K562 (cell line): ENCODE measurements around the gene GAK. TPM values are rescaled to one million over a fixed set of nuclear protein-coding genes. Genes with fewer than 3 reads are reported as not detected.

ENCODE experiments used
- ATAC-seq: fragments of 200-7000 bp; cut with Tn5 transposase; 3 replicates; pipeline ENCODE4 v1.9.1; 2020; ENCODE audit warnings: moderate library complexity
- BruUV-seq: library from RNA; stranded (reverse); fragments of 400-500 nt; replicated peaks from 2 replicates; lab custom pipeline; 2021; lab: Mats Ljungman, UMichigan
- CTCF ChIA-PET: fragments of 300-600 bp; formaldehyde crosslinking; extraction: SDS; loops from one replicate; lab custom pipeline; 2021; ENCODE audit warnings: low intra/inter-chr PET ratio; lab: Yijun Ruan, JAX
- POLR2A ChIA-PET: fragments of 300-600, 350-650 bp; sonication (Branson Sonifier 250); formaldehyde crosslinking; extraction: SDS; loops from one replicate; lab custom pipeline; 2021; ENCODE audit warnings: antibody characterized with exemption, inconsistent platforms; lab: Yijun Ruan, JAX
- DNase-seq, 4 experiments: peaks; one replicate each; pipeline versions ENCODE4 v3.0.0 to v3.0.0-alpha.2; 2011 to 2018; ENCODE audit warnings: low spot score in 3 of 4, mixed read lengths in 3 of 4; ENCODE audit errors: extremely low read depth in 1 of 4
- FAIRE-seq: peaks from 2 replicates; lab custom pipeline; 2011; peaks lifted over from hg19 to GRCh38; lab: Jason Lieb, UNC
- H2AFZ ChIP-seq: 2 replicates; pipeline ENCODE4 v1.6.0; 2011; ENCODE audit warnings: low read depth, low read length, control low read depth, inconsistent platforms
- H3K27ac ChIP-seq: fragments of 200-600 bp; 3 replicates; pipeline ENCODE4 v1.8.0; 2011; ENCODE audit warnings: low read depth, mild to moderate bottlenecking, control low read depth, inconsistent platforms, low read length, moderate library complexity, mixed read lengths; ENCODE audit errors: extremely low read depth
- H3K27me3 ChIP-seq, 2 experiments: fragments of 300-600 bp in 1 of 2; 2 replicates in 1 of 2; 3 replicates in 1 of 2; pipeline versions ENCODE4 v1.6.0 to v1.8.0; 2011; ENCODE audit warnings: inconsistent platforms in 2 of 2, low read length in 2 of 2, mild to moderate bottlenecking in 1 of 2, mixed read lengths in 1 of 2, moderate library complexity in 1 of 2; ENCODE audit not compliant: control insufficient read depth in 2 of 2, insufficient read depth in 2 of 2
- H3K36me3 ChIP-seq: fragments of 300-600 bp; 3 replicates; pipeline ENCODE4 v1.8.0; 2011; ENCODE audit warnings: mild to moderate bottlenecking, low read length, inconsistent platforms; ENCODE audit not compliant: control insufficient read depth, insufficient read depth
- H3K4me1 ChIP-seq, 2 experiments: fragments of 200-600 bp in 1 of 2; replicated peaks in 1 of 2; 2 replicates in 1 of 2; 3 replicates in 1 of 2; pipeline versions ENCODE4 v1.5.1 to v1.8.0; 2011; ENCODE audit warnings: inconsistent platforms in 2 of 2, low read length in 2 of 2, mild to moderate bottlenecking in 1 of 2, mixed read lengths in 1 of 2, moderate library complexity in 1 of 2; ENCODE audit not compliant: control insufficient read depth in 2 of 2, insufficient read depth in 2 of 2
- H3K4me2 ChIP-seq: 2 replicates; pipeline ENCODE4 v1.6.1; 2011; ENCODE audit warnings: low read length, control low read depth, inconsistent platforms, mixed read lengths; ENCODE audit not compliant: insufficient read depth
- H3K4me3 ChIP-seq: fragments of 200-600 bp; sonication (generic), shearing (Covaris generic); 2 replicates; pipeline ENCODE4 v1.5.1; 2016; ENCODE audit warnings: control low read depth, inconsistent platforms
- H3K79me2 ChIP-seq: fragments of 200-600 bp; 3 replicates; pipeline ENCODE4 v1.8.0; 2011; ENCODE audit warnings: low read length, inconsistent platforms; ENCODE audit not compliant: control insufficient read depth, insufficient read depth
- H3K9ac ChIP-seq, 2 experiments: 2 replicates each; pipeline versions ENCODE4 v1.6.0 to v1.6.1; 2011; ENCODE audit warnings: low read depth in 2 of 2, low read length in 2 of 2, control low read depth in 1 of 2, inconsistent platforms in 1 of 2, mild to moderate bottlenecking in 1 of 2, mixed read lengths in 1 of 2; ENCODE audit not compliant: insufficient read depth in 1 of 2
- H3K9me1 ChIP-seq: one replicate; pipeline ENCODE4 v1.6.0; 2011; ENCODE audit warnings: inconsistent platforms, mild to moderate bottlenecking, low read length, moderate library complexity; ENCODE audit not compliant: control insufficient read depth, insufficient read depth
- H3K9me3 ChIP-seq: replicated peaks from 2 replicates; pipeline ENCODE4 v1.5.1; 2011; ENCODE audit warnings: low read depth, low read length, inconsistent platforms; ENCODE audit not compliant: control insufficient read depth, insufficient read depth
- H4K20me1 ChIP-seq: replicated peaks from 2 replicates; pipeline ENCODE4 v1.6.1; 2011; ENCODE audit warnings: low read length, inconsistent platforms, mixed read lengths; ENCODE audit not compliant: control insufficient read depth, insufficient read depth
- CREB1 ChIP-seq, 2 experiments: sonication (generic) in 1 of 2; formaldehyde crosslinking in 1 of 2; IDR thresholded peaks; 2 replicates each; pipeline versions ENCODE4 v1.6.1 to v1.8.0; 2012 to 2022; ENCODE audit warnings: inconsistent platforms in 1 of 2, mild to moderate bottlenecking in 1 of 2, missing genetic modification reagents in 1 of 2, moderate library complexity in 1 of 2
- DMBX1 ChIP-seq: fragments of 250-450 bp; sonication (Bioruptor Pico); IDR thresholded peaks from 2 replicates; pipeline ENCODE4 v1.8.0; 2022; ENCODE audit warnings: inconsistent platforms, mild to moderate bottlenecking, moderate library complexity, borderline replicate concordance
- ETV1 ChIP-seq: fragments of 450-650 bp; conservative IDR thresholded peaks from 2 replicates; pipeline ENCODE4 v1.6.1; 2016; ENCODE audit warnings: missing genetic modification characterization, control low read depth, low read depth, missing compliant biosample characterization
- KAT7 ChIP-seq: sonication (generic); formaldehyde crosslinking; IDR thresholded peaks from 2 replicates; pipeline ENCODE4 v1.8.0; 2022; ENCODE audit warnings: missing genetic modification reagents, mild to moderate bottlenecking, borderline replicate concordance
- KLF13 ChIP-seq: fragments of 450-650 bp; IDR thresholded peaks from 2 replicates; pipeline ENCODE4 v1.6.1; 2016; ENCODE audit warnings: missing genetic modification characterization, low read depth, mild to moderate bottlenecking, missing compliant biosample characterization, moderate library complexity, borderline replicate concordance
- MLX ChIP-seq, 2 experiments: fragments of 450-650 bp in 1 of 2; sonication (generic) in 1 of 2; formaldehyde crosslinking; conservative IDR thresholded peaks; 2 replicates each; pipeline versions ENCODE4 v1.4.0 to v1.8.1; 2020 to 2022; ENCODE audit warnings: mild to moderate bottlenecking in 1 of 2, missing genetic modification reagents in 1 of 2
- REST ChIP-seq, 2 experiments: fragments of 450-650 bp; formaldehyde crosslinking in 1 of 2; IDR thresholded peaks; 2 replicates each; pipeline versions ENCODE4 v1.4.0 to v1.6.1; 2014 to 2020; ENCODE audit warnings: mild to moderate bottlenecking in 2 of 2, borderline replicate concordance in 1 of 2, low read depth in 1 of 2
- WHSC1 ChIP-seq: IDR thresholded peaks from one replicate; pipeline ENCODE4 v1.6.1; 2012; ENCODE audit warnings: low read length, control low read depth, inconsistent platforms
- YBX1 ChIP-seq: fragments of 450-650 bp; IDR thresholded peaks from 2 replicates; pipeline ENCODE4 v1.7.1; 2016; ENCODE audit warnings: mild to moderate bottlenecking
- ZNF121 ChIP-seq: sonication (generic); formaldehyde crosslinking; conservative IDR thresholded peaks from 2 replicates; pipeline ENCODE4 v1.8.0; 2022; ENCODE audit warnings: missing genetic modification reagents
- WGBS: fragments of 100-300 bp; shearing (Covaris generic); methylation state at CpG from one replicate; pipeline ENCODE4 v1.1.6; 2016; ENCODE audit warnings: low coverage, mixed read lengths; ENCODE audit not compliant: insufficient coverage; ENCODE audit errors: missing lambda C conversion rate; 5-methylcytosine and 5-hydroxymethylcytosine counted together
- in situ Hi-C: fragments of 300-500 bp; cut with MboI; formaldehyde crosslinking; loops from 4 replicates; pipeline ENCODE4 v1.15.0; 2018; ENCODE audit warnings: inconsistent platforms, mixed read lengths
- intact Hi-C: fragments of 100-400 bp; cut with micrococcal nuclease; formaldehyde crosslinking; loops from 2 replicates; pipeline ENCODE4 v1.14.2; 2022
- polyA plus RNA-seq, 8 experiments: library from polyadenylated mRNA; depleted of rRNA in 4 of 8; stranded (reverse) in 5 of 8; unstranded in 3 of 8; fragments of >200 nt; fragmentation: Nextera tagmentation in 2 of 8; fragmentation: Illumina TruSeq in 1 of 8; extraction: Ambion mirVana in 2 of 8; extraction: Trizol in 1 of 8; gene quantifications; 2 replicates each; pipeline versions ENCODE4 v1.2.1 to v1.2.3, GENCODE V29; 2011 to 2014; ENCODE audit warnings: inconsistent platforms in 1 of 8, missing spikeins in 1 of 8
- total RNA-seq, 7 experiments: library from RNA; depleted of rRNA in 6 of 7; stranded (reverse); fragments of >200 nt in 6 of 7; fragmentation: Illumina TruSeq in 2 of 7; extraction: Trizol in 2 of 7; gene quantifications; 2 replicates each; pipeline versions ENCODE4 v1.2.1 to v1.2.3, GENCODE V29; 2011 to 2021; ENCODE audit warnings: low replicate concordance in 1 of 7
- TF ChIP-seq, protein P1 (sequence below): fragments of 250-450 bp; sonication (Bioruptor Pico); IDR thresholded peaks from 2 replicates; pipeline ENCODE4 v1.5.0; 2022; ENCODE audit warnings: mild to moderate bottlenecking

Gene GAK
- total and polyA plus RNA-seq, 9 of the 15 experiments (the other 6 are each of a cell fraction or from before 2014, with no cell fraction given), result 1.3 to 102 (median 16.2) TPM

DNA sequence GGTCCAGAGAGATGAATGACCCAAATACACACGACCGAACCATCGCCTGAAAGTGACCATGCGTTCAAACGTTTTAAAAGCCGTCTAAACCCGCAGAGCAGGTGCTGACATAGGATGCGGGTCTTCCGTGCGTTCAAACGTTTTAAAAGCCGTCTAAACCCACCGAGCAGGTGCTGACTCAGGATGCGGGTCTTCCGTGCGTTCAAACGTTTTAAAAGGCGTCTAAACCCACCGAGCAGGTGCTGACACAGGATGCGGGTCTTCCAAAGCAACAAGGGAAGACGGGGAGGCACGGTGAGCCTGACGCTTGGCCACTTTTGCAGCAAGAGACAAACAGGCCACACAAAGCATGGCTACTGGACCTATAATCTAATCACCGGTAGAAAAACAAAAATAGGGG, 47.2 kb downstream of the GAK start:
- Histone ChIP-seq H3K4me1 (peaks cover 0 to 7% of the 10 kb centered on the region in 2 experiments; a peak in 1 of 5 replicates), H3K27me3 (no peaks in the 10 kb centered on the region), H3K9me3 (peaks cover 6% of the 10 kb centered on the region), H3K79me2 (no peaks in the 10 kb centered on the region), H2AFZ (no peak overlapping the region), H3K36me3 (peaks cover 92% of the 10 kb centered on the region; the same call in 2 of the 3 replicates), H3K4me3 (no peak overlapping the region), H3K9me1 (no peaks in the 10 kb centered on the region), H3K27ac (no peak overlapping the region), H4K20me1 (no peaks in the 10 kb centered on the region), H3K9ac (no peak overlapping the region), H3K4me2 (no peak overlapping the region)
- no peak for FAIRE-seq
- in situ Hi-C loops, result no loop called here
- intact Hi-C loops, result no loop called here
- POLR2A ChIA-PET, result no interaction called here
- no TSS peak for BruUV-seq
- TF ChIP-seq ETV1, result no peak
- TF ChIP-seq YBX1, result no peak
- no peak for TF ChIP-seq CREB1 (IDR thresholded peaks at IDR 0.05)
- TF ChIP-seq CREB1 (CRISPR knock-in tag; IDR thresholded peaks at IDR 0.05), result no peak
- no peak for TF ChIP-seq KAT7 (CRISPR knock-in tag)
- no peak for TF ChIP-seq WHSC1
- no peak for TF ChIP-seq MLX (CRISPR knock-in tag; conservative IDR thresholded peaks at IDR 0.05)
- TF ChIP-seq KLF13, result no peak
- no peak for TF ChIP-seq ZNF121 (CRISPR knock-in tag)
- no peak for TF ChIP-seq REST (IDR thresholded peaks at IDR 0.05; ENCODE audit: borderline replicate concordance)
- TF ChIP-seq REST (CRISPR knock-in tag; IDR thresholded peaks at IDR 0.05; ENCODE audit: low read depth), result no peak
- TF ChIP-seq, protein P1, sequence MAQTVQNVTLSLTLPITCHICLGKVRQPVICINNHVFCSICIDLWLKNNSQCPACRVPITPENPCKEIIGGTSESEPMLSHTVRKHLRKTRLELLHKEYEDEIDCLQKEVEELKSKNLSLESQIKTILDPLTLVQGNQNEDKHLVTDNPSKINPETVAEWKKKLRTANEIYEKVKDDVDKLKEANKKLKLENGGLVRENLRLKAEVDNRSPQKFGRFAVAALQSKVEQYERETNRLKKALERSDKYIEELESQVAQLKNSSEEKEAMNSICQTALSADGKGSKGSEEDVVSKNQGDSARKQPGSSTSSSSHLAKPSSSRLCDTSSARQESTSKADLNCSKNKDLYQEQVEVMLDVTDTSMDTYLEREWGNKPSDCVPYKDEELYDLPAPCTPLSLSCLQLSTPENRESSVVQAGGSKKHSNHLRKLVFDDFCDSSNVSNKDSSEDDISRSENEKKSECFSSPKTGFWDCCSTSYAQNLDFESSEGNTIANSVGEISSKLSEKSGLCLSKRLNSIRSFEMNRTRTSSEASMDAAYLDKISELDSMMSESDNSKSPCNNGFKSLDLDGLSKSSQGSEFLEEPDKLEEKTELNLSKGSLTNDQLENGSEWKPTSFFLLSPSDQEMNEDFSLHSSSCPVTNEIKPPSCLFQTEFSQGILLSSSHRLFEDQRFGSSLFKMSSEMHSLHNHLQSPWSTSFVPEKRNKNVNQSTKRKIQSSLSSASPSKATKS (CRISPR knock-in tag), result no peak
- TF ChIP-seq DMBX1 (CRISPR knock-in tag), result no peak
- CTCF ChIA-PET, result no interaction called here
- no peak for DNase-seq
- no peak for ATAC-seq
- 83% methylated on average over 24 of the region's 24 CpGs for WGBS
